TTC549 (cell line): ENCODE measurements around the gene CD163L1.
"Not testable (repeated sequence)": the region's sequence is repeated elsewhere in the genome, so short reads cannot be mapped to it uniquely, and the experiment has no call there.

Source experiments
- FAIRE-seq: peaks from 2 replicates; lab custom pipeline; 2012; peaks lifted over from hg19 to GRCh38; lab: Jason Lieb, UNC

CD163L1 gene

GRCh38 chr12:7444076-7444475 is at the start of gene CD163L1:
TSS of gene CD163L1 (minus strand) at chr12:7444153. CDS start at chr12:7444127, 26 bp downstream.
- no peak for FAIRE-seq

DNA sequence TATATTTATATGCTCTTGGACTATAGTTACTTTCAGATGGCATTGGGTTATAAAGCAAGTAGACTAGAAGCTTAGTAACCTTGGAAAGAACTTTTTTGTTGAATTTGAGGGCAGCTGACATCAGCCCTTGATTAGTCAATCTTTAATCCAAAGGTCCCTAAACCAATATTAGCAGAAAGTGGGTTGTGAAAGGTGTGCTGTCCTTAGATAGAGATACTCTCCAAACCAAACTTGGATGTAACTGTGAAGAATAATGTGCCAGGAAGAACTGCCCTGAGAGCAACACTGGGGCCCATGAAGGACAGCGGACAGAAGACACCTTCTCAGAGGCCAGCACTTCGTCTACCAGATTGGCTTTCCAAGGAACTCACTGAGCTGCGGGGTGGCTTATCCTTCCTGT is 49.1 kb upstream of the CD163L1 start:
- no peak for FAIRE-seq

DNA sequence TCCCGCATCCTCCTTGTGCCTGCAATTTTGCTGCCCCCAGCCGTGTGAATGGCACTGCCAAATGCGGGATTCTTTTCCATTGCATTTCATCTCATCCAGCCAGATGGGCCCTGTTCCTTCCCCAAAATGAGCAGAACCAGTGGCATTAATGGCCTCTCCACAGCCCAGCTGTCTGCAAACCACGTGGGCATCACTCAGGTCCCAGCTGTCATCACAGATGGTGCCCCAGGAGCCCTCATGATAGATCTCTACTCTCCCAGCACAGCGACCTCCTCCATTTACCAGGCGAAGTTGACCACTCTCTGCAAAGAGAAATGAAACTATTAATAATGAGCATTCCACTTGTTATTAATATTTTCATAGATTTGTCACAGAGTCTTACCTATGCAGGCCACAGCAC is 42.6 kb upstream of the CD163L1 start:
- no peak for FAIRE-seq

GRCh38 chr12:7485095-7485494 is 41.1 kb upstream of the CD163L1 start:
- FAIRE-seq: no peak

DNA sequence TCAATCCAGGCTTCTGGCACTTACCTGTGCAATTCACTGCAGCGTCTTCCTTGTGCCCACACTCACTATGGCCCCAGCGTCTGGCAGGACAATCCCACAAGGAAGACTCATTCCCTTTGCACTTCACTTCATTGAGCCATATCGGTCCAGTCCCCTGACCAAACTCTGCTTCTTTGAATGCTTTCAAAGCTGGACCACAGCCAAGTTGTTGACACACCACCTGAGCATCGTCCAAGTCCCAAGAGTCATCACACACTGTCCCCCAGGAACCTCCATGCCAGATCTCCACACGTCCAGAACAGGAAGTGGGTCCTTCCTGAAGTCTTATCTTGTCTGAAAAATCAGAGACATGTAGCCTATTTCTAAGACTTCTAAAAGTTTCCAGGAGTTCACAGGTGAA is 39.4 kb upstream of the CD163L1 start:
- no peak for FAIRE-seq

GRCh38 chr12:7479771-7480170 is 35.8 kb upstream of the CD163L1 start:
- FAIRE-seq: no peak

DNA sequence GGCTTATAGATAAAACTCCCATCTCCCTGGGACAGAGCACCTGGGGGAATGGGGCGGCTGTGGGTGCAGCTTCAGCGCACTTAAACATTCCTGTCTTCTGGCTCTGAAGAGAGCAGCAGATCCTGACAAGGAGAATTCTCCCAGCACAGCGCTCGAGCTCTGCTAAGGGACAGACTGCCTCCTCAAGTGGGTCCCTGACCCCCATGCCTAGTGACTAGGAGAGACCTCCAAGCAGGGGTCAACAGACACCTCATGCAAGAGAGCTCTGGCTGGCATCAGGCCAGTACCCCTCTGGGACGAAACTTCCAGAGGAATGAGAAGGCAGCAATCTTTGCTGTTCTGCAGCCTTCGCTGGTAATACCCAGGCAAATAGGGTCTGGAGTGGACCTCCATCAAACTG is 28.1 kb upstream of the CD163L1 start:
- no peak for FAIRE-seq

DNA sequence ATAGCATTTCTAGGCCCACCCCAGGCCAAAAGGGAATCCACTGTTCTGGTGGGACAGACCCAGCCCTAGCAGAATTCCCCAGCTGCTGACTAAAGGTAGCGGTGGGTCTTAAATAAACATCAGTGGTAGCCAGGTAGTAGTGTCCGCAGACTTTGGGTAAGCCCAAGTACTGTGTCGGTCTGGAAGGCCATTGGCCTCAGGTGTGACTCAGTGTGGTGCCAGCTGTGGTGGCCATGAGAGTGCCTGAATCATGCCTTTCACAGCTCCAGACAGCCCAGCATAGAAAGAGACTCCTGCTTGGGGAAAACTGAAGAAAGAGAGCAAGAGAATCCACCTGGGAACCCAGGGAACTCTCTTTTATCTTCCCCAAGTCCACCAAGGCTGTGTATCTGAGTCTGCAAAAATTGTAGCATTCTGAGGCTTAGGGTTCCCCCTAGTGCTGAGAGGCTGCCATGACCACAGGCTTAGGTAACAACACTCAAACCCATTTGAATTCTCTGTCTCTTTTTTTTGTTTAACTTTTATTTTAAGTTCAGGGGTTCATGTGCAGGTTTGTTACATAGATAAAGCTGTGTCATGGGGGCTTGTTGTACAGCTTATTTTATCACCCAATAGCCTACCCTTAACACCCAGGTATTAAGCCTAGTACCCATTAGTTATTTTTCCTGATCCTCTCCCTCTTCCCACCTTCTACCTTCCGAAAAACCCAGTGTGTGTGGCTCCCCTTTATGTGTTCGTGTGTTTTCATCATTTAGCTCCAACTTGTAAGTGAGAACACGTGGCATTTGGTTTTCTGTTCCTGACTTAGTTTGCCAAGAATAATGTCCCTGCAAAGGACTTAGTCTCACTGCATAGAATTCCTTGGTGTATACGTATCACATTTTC is 16.7 kb upstream of the CD163L1 start:
- FAIRE-seq: peak; percentile 65

GRCh38 chr12:7459973-7460372 is 16.0 kb upstream of the CD163L1 start:
- FAIRE-seq: no peak

- no peak for FAIRE-seq
Measured at GRCh38 chr12:7451756-7452155, 7.8 kb upstream of the CD163L1 start.

GRCh38 chr12:7450667-7451066 is 6.7 kb upstream of the CD163L1 start:
- no peak for FAIRE-seq

GRCh38 chr12:7448099-7448498 is 4.1 kb upstream of the CD163L1 start:
- FAIRE-seq: no peak

DNA sequence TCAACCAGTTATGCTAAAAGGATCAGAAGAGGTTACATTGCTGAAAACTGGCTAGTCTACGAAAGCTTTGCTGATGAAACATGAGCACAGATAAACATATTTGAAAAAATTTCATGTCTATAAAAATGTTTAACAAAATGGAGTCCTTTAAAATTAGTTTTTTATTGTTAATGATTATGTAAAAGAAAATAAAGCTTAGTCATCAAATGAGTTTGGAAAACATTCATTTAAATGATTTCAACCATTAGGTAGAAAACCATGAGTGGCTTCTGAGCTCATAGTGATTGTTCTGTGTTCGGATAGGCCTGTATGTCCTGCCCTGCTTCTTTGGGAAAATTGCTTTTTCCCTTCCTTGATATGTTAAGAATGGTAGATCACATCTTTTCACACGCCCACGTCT is 584 bp upstream of the CD163L1 start:
- FAIRE-seq: no peak

DNA sequence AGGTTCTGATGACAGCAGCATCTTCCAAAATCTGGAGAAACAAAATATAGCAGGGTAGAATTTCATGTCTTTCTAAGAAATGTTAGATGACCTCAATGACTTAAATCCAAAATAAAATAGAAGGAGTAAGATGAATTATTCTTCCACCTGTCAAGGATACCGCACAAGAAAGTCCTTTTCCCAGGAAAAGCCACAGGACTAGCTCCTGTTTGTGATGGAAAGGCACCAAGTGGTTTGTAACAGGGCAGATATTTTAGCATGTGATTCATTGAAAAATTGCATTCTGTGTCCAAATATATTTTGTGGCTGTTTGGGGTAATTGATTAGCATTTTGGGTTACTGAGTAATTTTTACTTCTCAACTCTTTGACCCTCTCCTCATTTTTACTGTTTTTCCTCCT is 2.7 kb downstream of the CD163L1 start:
- no peak for FAIRE-seq

DNA sequence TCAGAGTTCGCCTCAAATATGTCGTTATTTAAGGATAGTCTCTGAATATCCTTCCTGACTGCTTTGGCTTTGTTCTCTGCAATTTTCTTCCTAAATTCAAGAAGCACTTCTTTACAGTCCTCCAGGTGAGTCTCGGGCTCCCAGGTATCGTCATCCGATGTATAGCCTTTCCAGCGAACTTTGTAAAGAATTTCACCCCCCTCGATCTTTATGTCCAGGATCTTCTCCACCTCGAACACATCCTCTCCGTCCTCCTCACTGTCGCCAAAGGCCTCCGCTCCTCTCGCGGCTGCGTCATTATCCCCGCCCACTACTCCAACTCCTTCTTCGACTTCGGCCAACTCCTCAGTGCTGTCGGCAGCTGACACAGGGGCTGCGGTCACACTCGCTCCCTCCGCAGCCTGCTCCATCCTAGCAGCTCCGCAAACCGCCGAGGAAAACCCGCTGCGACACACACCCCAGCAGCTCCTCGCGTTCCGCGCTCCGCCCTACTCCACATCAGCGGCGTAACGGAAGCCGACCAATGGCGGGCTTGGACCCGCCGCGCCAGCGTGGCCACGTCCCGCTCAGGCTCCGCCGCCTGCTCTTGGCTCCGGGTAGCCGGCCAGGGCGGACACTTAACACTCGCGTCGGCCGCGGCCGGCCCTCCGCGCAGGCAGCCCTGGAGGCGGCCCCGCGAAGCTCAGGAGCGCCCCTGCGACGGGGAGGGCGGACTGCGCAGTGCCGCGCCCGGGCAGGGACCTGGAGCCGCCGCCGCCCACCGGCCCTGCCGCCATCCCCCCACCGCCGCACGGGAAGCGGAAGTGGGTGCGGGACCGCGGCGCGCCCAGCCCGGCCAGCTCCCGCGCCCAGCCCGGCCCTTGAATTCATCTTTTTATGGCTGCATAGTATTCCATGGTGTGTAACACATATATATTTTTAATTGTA is 4.1 kb downstream of the CD163L1 start:
- no peak for FAIRE-seq

GRCh38 chr12:7438291-7438995 is 5.5 kb downstream of the CD163L1 start:
- FAIRE-seq: not testable (repeated sequence)

- FAIRE-seq: not testable (repeated sequence)
Measured at GRCh38 chr12:7437494-7437893, 6.5 kb downstream of the CD163L1 start.

DNA sequence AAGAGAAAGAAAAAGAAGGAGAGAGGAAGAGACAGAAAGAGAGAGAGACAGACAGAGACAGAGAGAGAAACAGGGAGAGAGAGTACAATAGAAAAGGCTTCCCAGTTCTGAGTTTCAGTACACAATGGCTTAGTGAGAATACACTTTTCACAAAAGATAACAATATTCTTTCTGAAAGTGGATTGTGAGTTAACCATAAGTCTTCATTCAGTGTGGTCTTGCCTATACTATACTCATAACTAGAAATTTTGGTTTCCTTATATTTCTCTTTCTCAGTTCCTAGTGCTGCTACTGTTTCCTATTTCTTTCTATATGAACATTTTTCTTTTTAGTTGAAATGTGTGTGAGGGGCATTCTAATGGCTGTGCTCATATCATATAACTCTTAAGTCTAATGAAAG is 9.3 kb downstream of the CD163L1 start:
- no peak for FAIRE-seq

GRCh38 chr12:7433276-7433822 is 10.6 kb downstream of the CD163L1 start:
- no peak for FAIRE-seq

DNA sequence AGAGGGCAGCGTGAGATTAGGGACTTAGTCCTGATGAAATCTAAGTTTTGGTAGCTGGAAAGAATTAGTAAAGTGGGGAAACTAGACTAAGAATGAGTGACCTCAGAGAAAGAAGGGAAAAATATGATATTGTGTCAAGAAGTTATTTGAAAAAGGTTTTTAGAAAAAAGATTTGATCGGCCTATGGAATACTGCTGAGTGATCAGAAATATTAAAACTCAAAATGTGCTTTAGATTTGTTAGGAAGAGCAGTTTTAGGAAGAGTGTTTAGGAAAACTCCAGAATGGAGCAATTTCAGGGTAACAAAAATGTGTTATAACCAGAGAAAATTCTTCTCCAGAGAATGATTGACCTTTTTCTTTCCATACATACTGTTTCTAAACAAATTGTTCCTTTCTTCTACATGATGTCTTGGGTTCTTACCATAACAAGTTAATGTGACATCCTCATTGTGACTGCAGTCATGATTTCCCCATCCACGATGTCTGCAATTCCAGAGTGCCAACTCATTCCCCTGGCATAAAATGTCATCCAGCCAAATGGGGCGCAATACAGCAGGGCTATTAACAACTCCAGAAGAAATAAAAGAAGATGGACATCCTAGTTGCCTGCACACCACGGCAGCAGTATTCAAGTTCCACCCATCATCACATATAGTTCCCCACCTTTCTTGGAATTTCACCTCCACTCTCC is 11.8 kb downstream of the CD163L1 start:
- FAIRE-seq: no peak

GRCh38 chr12:7411343-7411742 is 32.6 kb downstream of the CD163L1 start:
- no peak for FAIRE-seq

DNA sequence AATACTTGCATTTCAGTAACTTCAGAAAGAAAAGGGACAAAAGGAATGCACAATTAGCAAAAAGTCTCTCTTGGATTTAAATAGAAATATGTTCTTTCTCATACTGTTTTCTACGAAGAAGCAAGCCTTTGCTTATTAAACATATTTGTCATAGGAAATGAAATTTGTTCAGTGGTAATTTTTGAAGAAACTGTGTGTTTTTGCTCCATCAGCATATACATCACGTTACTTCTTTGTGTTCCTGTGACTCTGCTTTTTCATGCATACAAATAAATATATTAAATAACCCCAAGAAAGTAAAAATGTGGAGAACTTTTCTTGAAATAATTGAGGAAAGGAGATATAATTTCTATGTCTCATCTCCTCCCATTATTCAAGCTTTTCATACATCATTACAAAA is 39.7 kb downstream of the CD163L1 start:
- FAIRE-seq: no peak
